Measurements from ENCODE around the gene ZDHHC17. TPM values are rescaled to one million over a fixed set of nuclear protein-coding genes. Genes with fewer than 3 reads are reported as not detected.

ZDHHC17 gene
- total and polyA plus RNA-seq, 11 donors, result 9.4 to 29.6 (median 18.0) TPM

GRCh38 chr12:76866726-76867125 is 102.8 kb downstream of the ZDHHC17 start:
- Histone ChIP-seq H3K36me3 (peaks cover 0 to 10% (median 0%) of the 10 kb centered on the region in 9 donors), H3K9me3 (no peaks in the 10 kb centered on the region), H3K4me1 (peaks cover 0 to 10% (median 0%) of the 10 kb centered on the region in 12 donors), H3K27me3 (no peaks in the 10 kb centered on the region), H3K27ac (no peak overlapping the region), H3K4me3 (no peak overlapping the region)
- no peak for ATAC-seq
- TF ChIP-seq POLR2A (IDR thresholded peaks at IDR 0.05) (no peak), CTCF (IDR thresholded peaks at IDR 0.05) (no peak)
- intact Hi-C loops (cut with DNase I), result no loop called here
- WGBS, 4 donors, result 90 to 94% (median 93%) methylated on average over 8 of the region's 8 CpGs
- no peak for DNase-seq

- no peaks in the 10 kb centered on the region for H3K9me3 ChIP-seq
- no peaks in the 10 kb centered on the region for H3K36me3 ChIP-seq
- no peak overlapping the region for H3K27ac ChIP-seq
- ATAC-seq (no peak), DNase-seq (no peak)
- no peak for TF ChIP-seq POLR2A (IDR thresholded peaks at IDR 0.05)
- no peak for TF ChIP-seq CTCF (IDR thresholded peaks at IDR 0.05)
- H3K4me1 ChIP-seq, result peaks cover 0 to 6% (median 0%) of the 10 kb centered on the region in 12 donors
- 74 to 91% (median 85%) methylated on average over 2 of the region's 2 CpGs for WGBS, 4 donors
- no peaks in the 10 kb centered on the region for H3K27me3 ChIP-seq
- H3K4me3 ChIP-seq, result no peak overlapping the region
- intact Hi-C loops (cut with DNase I), result no loop called here
Measured at GRCh38 chr12:76871082-76871481, 107.2 kb downstream of the ZDHHC17 start.

GRCh38 chr12:76871742-76872141 is 107.8 kb downstream of the ZDHHC17 start:
- no peak for DNase-seq
- no peaks in the 10 kb centered on the region for H3K9me3 ChIP-seq
- TF ChIP-seq CTCF (IDR thresholded peaks at IDR 0.05), result no peak
- TF ChIP-seq POLR2A (IDR thresholded peaks at IDR 0.05), result no peak
- intact Hi-C loops (cut with DNase I), result no loop called here
- no peak for ATAC-seq
- peaks cover 0 to 6% (median 0%) of the 10 kb centered on the region in 12 donors for H3K4me1 ChIP-seq
- WGBS, 4 donors, result 75 to 84% (median 83%) methylated on average over 3 of the region's 3 CpGs
- peaks cover 0 to 4% (median 0%) of the 10 kb centered on the region in 9 donors for H3K27me3 ChIP-seq
- no peaks in the 10 kb centered on the region for H3K36me3 ChIP-seq
- no peak overlapping the region for H3K4me3 ChIP-seq
- no peak overlapping the region for H3K27ac ChIP-seq

- WGBS, 4 donors, result 90 to 95% (median 91%) methylated on average over 5 of the region's 5 CpGs
- Histone ChIP-seq H3K36me3 (no peaks in the 10 kb centered on the region), H3K9me3 (no peaks in the 10 kb centered on the region), H3K4me3 (no peak overlapping the region), H3K4me1 (peaks cover 0 to 9% (median 0%) of the 10 kb centered on the region in 12 donors), H3K27me3 (peaks cover 0 to 9% (median 0%) of the 10 kb centered on the region in 9 donors), H3K27ac (no peak overlapping the region)
- intact Hi-C loops (cut with DNase I), result no loop called here
- TF ChIP-seq CTCF (IDR thresholded peaks at IDR 0.05) (no peak), POLR2A (IDR thresholded peaks at IDR 0.05) (no peak)
- no peak for DNase-seq
- ATAC-seq, result no peak
Measured at GRCh38 chr12:76872415-76872814, 108.5 kb downstream of the ZDHHC17 start.
